ENCODE data around the gene ELF5. TPM values are rescaled to one million over a fixed set of nuclear protein-coding genes. Genes with fewer than 3 reads are reported as not detected.

The ELF5 gene
- total RNA-seq (ENCODE audit: insufficient read depth, low replicate concordance), result 7.7 TPM

DNA sequence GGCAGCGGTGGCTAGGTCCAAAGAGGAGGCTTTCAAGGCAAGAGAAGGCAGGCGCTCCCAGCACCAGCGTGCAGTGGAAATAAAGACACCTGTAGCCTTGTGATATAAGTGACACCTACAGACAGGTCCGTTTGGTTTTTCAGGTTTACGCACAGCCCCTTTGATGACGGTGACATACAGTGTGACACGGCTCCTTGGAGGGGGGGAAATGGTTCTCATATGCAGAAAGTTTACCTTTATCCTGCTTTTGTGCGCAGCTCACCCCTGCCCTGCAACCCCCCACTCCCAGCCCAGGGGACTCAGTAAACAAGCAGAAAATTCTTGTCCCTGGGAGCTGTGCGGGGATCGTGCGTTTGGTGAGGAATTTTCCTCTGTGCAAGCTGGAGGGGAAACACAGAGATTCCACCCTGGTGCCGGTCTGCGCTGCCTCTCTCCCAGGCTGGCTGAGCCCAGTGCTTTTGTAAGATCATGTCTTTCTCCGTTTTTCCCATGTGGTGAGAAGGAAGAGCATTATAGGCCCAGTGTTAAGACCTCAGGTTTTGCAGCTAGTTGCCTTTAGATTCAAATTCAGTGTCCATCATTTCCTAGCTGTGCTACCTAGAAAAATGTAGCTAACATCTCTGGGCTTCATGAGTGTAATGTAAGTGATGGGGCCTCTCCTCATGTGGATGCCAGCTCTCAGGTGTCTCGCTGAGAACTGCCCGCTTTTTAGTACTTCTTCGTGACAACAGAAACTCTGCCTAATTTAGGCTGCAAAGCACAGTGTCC is at the start of gene ELF5:
Gene ELF5, minus strand, starts transcription at position 113 of the 768 bp plus-strand sequence. CDS start 8,045 bp downstream, outside the sequence.
- peak; percentile 33 for DNase-seq (ENCODE audit: low spot score)

DNA sequence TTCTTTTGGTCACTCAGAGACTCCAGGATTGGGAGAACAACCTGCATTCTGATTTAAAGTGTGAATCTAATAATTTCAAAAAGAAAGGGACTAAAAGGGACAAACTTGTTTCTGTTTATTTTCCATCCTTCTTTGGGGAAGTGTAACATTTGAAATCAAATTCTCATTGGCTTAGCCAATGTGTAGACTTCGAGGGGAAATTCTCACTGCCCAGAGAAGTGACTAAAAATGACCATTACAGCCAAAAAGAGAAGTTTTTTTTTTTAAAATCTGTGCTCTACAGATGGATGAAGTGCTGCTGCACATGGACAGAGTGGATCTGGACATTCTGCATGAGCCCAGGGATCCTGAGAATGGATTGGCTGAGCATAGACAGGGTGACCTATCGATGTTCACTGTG is 49.4 kb upstream of the ELF5 start:
- no peak for DNase-seq (ENCODE audit: low spot score)

- DNase-seq (ENCODE audit: low spot score), result no peak
Observed at GRCh38 chr11:34560511-34560910, 46.9 kb upstream of the ELF5 start.

GRCh38 chr11:34558673-34559072 is 45.1 kb upstream of the ELF5 start:
- no peak for DNase-seq (ENCODE audit: low spot score)

- no peak for DNase-seq (ENCODE audit: low spot score)
Observed at GRCh38 chr11:34558211-34558610, 44.6 kb upstream of the ELF5 start.

- DNase-seq (ENCODE audit: low spot score), result peak; percentile 12
Observed at GRCh38 chr11:34552270-34552669, 38.7 kb upstream of the ELF5 start.

DNA sequence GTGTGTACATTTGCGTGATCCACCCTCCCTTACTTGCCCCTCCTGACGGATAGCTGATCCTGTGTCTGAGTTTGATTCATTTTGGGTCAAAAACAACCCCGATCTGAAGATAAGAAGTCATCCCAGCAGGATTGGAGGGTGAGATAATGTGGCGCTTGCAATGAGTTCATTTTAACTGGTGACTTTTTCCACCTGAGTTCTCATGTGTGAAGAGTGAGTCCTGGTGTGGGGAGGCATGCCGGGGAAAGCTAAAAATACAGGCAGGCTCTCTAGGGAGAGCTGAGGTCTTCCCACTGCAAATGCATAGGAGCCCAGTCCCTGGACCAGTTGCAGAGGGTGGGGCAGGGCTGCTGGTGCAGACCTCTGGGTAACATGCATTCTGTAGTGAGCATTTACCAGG is 35.7 kb upstream of the ELF5 start:
- no peak for DNase-seq (ENCODE audit: low spot score)

DNA sequence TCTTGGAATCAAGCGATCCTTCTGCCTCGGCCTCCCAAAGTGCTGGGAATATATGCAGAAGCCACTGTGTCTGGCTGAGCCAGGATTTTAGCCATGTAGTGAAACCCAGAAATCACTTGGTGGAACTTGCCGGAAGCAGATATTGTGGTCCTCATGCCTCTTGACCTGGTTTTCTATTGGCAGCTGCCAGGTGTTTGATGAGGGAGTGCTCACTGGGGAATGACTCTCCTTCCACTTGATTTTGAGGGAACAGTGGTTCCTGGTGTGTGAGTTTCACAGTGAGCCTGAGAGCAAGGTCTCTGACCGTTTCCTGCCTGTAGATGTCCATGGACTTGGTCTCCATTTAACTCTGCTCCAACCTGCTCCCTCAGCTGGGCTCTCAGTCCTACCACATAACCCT is 34.7 kb upstream of the ELF5 start:
- no peak for DNase-seq (ENCODE audit: low spot score)

DNA sequence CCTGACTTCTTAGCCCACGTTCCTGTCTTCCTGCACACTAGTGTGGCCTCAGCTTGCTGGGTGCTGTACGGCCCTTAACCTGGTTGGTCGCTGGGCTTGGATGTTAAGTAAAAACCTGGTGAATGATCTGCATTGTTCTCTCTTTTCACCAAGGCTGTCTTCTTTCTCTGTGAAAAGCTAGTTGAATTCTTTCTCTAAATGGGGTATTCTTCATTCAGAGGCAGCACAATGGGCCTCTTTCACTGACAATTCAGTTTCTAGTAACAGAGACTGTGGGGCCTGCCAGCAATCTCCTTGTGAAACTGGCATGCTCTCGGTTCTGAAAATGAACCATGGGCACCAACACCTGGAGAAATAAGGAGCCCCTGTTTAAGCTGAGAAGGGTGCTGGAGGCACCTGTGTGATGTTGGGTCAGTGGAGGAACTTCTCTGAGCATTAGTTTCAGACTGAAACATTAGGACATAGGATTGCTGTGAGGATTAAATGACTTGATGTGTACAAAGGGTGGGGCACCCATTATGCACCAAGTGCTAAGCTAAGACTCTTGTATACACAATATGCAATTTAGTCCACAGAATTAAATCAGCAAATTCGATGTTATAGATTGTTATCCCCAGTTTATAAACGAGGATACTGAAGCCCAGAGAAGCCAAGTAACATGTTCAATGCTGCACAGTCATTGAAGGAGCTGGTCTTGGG is 33.1 kb upstream of the ELF5 start:
- DNase-seq (ENCODE audit: low spot score), result no peak

DNA sequence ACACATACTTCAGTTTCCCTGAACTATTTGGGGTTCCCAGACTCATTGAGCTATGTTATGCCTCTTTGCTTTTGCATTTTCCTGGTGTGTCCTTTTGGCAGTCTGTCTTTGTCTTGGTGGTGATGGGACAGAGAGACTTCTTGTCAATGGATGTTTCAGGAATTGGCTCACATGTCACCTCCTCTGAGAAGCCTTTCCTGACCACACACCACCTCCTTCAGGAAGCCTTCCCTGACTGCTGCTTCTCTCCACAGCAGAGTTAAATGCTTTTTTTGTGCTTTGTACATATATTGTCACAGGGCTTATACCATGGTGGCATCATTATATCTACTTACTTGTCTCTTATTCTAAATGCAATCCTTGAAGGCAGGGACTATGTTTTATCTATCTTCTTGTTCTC is 28.5 kb upstream of the ELF5 start:
- no peak for DNase-seq (ENCODE audit: low spot score)

- DNase-seq (ENCODE audit: low spot score), result no peak
Observed at GRCh38 chr11:34540870-34541269, 27.3 kb upstream of the ELF5 start.

DNA sequence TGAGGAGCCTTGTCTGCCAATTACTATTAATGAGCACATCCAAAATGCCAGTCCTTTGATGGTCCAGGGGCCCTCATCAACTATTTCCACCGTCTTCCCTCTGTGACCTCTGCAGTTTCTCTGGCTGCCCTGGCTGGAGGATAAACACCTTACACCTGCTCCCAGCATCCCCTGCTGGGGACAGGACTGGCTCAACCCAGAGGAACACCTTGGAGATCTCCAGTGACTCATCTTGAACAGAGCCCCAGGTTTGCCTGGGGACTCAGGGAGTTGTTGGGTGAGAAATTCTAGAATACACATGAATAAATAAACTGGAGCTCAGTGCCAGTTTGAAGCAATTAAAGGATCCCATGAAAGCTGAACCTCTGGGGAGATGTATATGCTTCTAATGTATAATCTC is 24.0 kb upstream of the ELF5 start:
- no peak for DNase-seq (ENCODE audit: low spot score)

- no peak for DNase-seq (ENCODE audit: low spot score)
Observed at GRCh38 chr11:34536056-34536455, 22.5 kb upstream of the ELF5 start.

- DNase-seq (ENCODE audit: low spot score), result no peak
Observed at GRCh38 chr11:34534826-34535225, 21.2 kb upstream of the ELF5 start.

DNA sequence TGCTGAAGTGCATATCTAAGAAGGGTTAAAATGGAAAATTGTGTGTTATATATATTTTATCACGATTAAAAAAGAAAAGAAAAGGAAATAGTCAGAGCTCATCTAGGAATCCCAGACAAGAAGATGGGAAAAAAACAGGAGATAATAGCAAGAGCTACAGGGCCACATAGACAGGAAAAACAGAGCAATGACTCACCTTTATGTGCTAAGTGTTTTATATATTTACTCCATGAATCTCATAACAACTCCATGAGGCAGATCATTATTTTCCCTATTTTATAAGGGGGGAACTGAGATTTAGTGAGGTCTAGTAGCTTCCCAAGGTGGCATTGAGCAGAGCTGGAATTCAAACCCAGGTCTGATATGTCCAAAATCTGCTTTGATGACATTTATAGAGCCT is 18.1 kb upstream of the ELF5 start:
- no peak for DNase-seq (ENCODE audit: low spot score)

DNA sequence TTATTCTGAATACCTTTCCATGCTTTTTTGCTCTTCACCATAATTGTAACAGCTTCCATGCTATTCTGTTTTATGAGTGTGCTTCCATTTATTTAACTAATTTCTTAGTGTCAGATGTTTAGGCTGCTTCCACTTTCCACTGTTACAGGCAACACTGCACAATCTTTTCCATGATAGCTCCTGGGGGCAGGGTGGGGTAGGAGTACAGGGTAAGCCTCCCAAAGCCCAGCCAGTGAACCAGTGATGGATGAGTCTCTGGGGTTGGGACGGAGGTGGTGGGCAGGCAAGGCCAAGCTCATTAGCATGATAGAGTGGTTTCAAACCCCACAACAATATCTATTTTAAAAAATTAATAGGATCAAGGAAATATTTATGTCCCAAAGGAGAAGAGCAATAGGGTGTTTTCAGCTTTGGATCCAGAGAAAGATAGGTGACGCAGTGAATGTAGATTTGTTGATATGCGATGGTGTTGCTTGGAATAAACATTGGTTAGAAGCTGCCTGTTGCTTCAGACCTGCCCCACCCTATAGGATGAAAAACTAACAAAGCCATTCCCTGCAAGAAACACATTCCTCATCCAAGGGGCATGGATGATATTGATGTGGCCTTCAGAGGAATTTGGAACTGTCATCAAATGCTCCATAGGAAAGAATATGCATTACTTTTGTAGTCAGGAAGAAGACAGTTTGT is 17.1 kb upstream of the ELF5 start:
- no peak for DNase-seq (ENCODE audit: low spot score)

DNA sequence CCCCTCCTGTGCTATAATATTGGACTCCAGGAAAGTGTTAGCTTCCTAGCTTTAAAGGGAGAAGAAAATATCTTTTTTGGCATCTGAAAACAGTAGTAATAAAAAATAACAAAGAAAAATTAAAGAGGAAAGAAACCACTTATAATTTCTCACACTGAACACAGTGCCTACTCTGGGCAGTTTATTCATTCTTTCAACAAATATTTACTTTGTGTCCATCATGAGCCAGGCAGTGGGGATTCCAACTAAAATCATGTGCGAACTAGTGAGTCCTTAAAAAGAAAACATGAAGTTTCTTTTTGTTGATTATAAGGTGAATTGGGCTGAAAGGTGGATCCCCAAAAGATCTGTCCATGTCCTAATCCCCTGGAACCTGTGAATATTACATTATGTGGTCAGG is 16.0 kb upstream of the ELF5 start:
- DNase-seq (ENCODE audit: low spot score), result no peak

- DNase-seq (ENCODE audit: low spot score), result no peak
Observed at GRCh38 chr11:34528072-34528471, 14.5 kb upstream of the ELF5 start.

DNA sequence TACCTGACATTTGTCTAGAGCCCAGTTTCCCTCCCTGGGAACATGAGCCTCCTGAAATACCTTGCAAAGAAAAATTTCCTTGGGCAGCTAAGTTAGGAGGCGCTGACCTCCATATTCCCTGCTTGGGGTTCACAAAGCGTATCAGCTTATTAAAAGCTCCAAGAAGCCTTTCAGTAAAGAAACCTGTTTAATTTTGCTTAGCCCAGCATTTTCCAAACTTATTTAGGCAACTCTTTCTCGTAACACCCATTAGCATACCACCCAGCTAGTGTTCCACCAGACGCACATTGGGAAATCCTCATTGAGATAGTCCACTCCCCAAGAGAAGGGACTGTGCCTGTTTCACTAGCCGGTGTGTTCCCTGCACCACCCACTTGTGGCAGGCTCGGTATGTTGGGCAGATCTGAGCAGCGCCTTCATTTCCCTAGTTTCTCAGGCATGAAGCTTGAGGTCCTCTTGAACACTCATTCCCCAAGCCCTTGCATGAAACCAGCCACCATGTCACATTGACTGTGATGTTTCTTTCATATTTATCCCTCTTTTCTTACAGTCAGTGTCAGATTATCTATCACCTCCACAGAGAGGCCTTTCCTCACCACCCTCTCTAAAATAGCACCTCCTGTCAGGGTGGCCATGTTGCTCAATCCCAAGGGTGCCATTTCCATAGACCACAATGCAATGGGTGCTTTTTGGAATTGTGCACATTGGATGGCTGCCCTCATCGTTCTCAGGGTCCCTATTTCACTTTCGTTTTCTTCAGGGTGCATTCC is 12.5 kb upstream of the ELF5 start:
- DNase-seq (ENCODE audit: low spot score), result no peak

- no peak for DNase-seq (ENCODE audit: low spot score)
Observed at GRCh38 chr11:34525098-34525497, 11.5 kb upstream of the ELF5 start.

DNA sequence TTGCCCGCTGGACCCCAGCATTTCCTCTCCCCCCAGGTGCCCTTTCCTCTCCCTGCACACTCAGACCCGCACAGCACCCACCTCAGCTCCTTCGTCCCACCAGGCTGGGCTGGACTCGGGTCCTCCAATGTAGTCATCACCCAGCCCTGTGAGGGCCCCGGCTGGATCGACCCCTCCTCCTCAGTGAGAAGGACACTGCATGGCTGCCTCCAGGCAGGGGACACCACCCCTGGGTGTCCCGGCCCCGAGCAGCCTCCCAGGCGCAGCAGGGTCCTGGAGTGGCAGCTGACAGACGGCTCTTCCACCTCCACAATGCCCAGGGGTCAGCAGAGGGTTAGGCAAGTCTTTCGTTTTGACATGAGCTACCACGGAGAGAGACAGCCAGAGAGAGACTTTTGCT is 11.1 kb upstream of the ELF5 start:
- no peak for DNase-seq (ENCODE audit: low spot score)

DNA sequence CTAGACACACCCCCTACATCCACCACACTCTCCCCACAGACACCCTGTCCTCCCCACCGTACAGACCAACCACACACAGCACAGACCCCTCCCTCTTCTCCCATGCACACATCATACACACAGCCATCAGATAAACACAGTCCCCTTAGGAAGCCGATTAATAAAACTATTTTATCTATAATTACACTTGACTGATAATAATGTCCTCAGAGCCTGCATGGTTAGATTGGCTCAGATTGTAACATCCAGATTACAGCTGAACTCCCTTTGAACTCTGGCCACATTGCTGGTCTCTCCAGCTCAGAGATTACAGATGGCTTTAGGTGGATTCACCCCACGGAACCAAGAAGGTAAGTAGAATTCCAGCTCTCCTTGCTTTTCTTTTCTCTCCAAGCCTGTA is 9.5 kb upstream of the ELF5 start:
- DNase-seq (ENCODE audit: low spot score), result no peak

Measured in umbilical cord (tissue), 2 donors.